H1 (cell line): ENCODE results near the gene PTPRE. TPM values are rescaled to one million over a fixed set of nuclear protein-coding genes. Genes with fewer than 3 reads are reported as not detected.

Source experiments
- CTCF ChIA-PET: fragments of 300-600 bp; sonication (Branson Sonifier 250); formaldehyde crosslinking; loops from one replicate; lab custom pipeline; 2021; ENCODE audit not compliant: partially characterized antibody; lab: Charles Lee
- POLR2A ChIA-PET: fragments of 300-600 bp; sonication (Branson Sonifier 250); formaldehyde crosslinking; loops from one replicate; lab custom pipeline; 2021; ENCODE audit warnings: inconsistent platforms; ENCODE audit not compliant: partially characterized antibody; lab: Charles Lee
- DNase-seq, 2 experiments: peaks; one replicate each; pipeline versions ENCODE4 v3.0.0 to v3.0.0-alpha.2; 2010 to 2022; ENCODE audit warnings: low spot score in 2 of 2, low read depth in 1 of 2, mixed read lengths in 1 of 2
- FAIRE-seq: peaks from 2 replicates; lab custom pipeline; 2011; peaks lifted over from hg19 to GRCh38; lab: Jason Lieb, UNC
- H2AFZ ChIP-seq: 2 replicates; pipeline ENCODE4 v1.8.1; 2012; ENCODE audit warnings: low read length, inconsistent platforms
- H2AK5ac ChIP-seq: 2 replicates; pipeline ENCODE4 v1.6.1; 2013; ENCODE audit warnings: low read depth, low read length
- H2BK120ac ChIP-seq: replicated peaks from 2 replicates; pipeline ENCODE3; 2013; ENCODE audit warnings: low read depth, low read length, inconsistent platforms
- H2BK12ac ChIP-seq: 2 replicates; pipeline ENCODE4 v1.6.1; 2013; ENCODE audit warnings: low read depth, low read length
- H2BK15ac ChIP-seq: 2 replicates; pipeline ENCODE4 v1.6.1; 2013; ENCODE audit warnings: low read length
- H2BK20ac ChIP-seq: 2 replicates; pipeline ENCODE4 v1.6.1; 2013; ENCODE audit warnings: low read length
- H2BK5ac ChIP-seq: 2 replicates; pipeline ENCODE4 v1.6.1; 2013; ENCODE audit warnings: low read depth, low read length
- H3K14ac ChIP-seq: 2 replicates; pipeline ENCODE4 v1.6.1; 2013; ENCODE audit warnings: inconsistent platforms; ENCODE audit not compliant: insufficient read length
- H3K18ac ChIP-seq: 2 replicates; pipeline ENCODE4 v1.6.1; 2013; ENCODE audit warnings: low read length; ENCODE audit errors: extremely low read depth
- H3K23ac ChIP-seq: 2 replicates; pipeline ENCODE4 v1.6.1; 2013; ENCODE audit warnings: inconsistent platforms; ENCODE audit not compliant: insufficient read length
- H3K23me2 ChIP-seq: 2 replicates; pipeline ENCODE4 v1.6.1; 2013; ENCODE audit warnings: low read depth, low read length
- H3K27ac ChIP-seq: 2 replicates; pipeline ENCODE4 v1.6.1; 2011; ENCODE audit warnings: low read depth, low read length, inconsistent platforms
- H3K27me3 ChIP-seq, 4 experiments: replicated peaks in 1 of 4; 1 replicate in 1 of 4; 2 replicates in 3 of 4; pipeline versions ENCODE4 v1.6.1 to v1.8.1; 2011 to 2013; ENCODE audit warnings: low read length in 3 of 4, mild to moderate bottlenecking in 3 of 4, inconsistent platforms in 2 of 4, mixed read lengths in 2 of 4, moderate library complexity in 1 of 4; ENCODE audit not compliant: control insufficient read depth in 3 of 4, insufficient read depth in 3 of 4; ENCODE audit errors: extremely low read depth in 1 of 4
- H3K36me3 ChIP-seq, 4 experiments: 2 replicates each; pipeline versions ENCODE4 v1.6.1 to v1.8.1; 2011 to 2013; ENCODE audit warnings: mild to moderate bottlenecking in 4 of 4, low read length in 3 of 4, moderate library complexity in 2 of 4, control low read depth in 1 of 4, inconsistent platforms in 1 of 4; ENCODE audit not compliant: insufficient read depth in 4 of 4, control insufficient read depth in 2 of 4
- H3K4ac ChIP-seq: replicated peaks from 2 replicates; pipeline ENCODE3; 2013; ENCODE audit warnings: low read length, low read depth, mixed read lengths, inconsistent platforms; ENCODE audit not compliant: insufficient read length
- H3K4me1 ChIP-seq, 4 experiments: replicated peaks in 1 of 4; 1 replicate in 1 of 4; 2 replicates in 3 of 4; pipeline versions ENCODE4 v1.6.1 to v1.8.1; 2011 to 2013; ENCODE audit warnings: low read length in 3 of 4, inconsistent platforms in 2 of 4, mixed read lengths in 1 of 4; ENCODE audit not compliant: insufficient read depth in 4 of 4, control insufficient read depth in 3 of 4
- H3K4me2 ChIP-seq, 2 experiments: 2 replicates each; pipeline versions ENCODE4 v1.6.1 to v1.8.1; 2011 to 2013; ENCODE audit warnings: low read depth in 2 of 2, low read length in 2 of 2, control low read depth in 1 of 2, inconsistent platforms in 1 of 2, mild to moderate bottlenecking in 1 of 2; ENCODE audit not compliant: insufficient read depth in 1 of 2
- H3K4me3 ChIP-seq, 4 experiments: fragments of 200-600, 300-600 bp in 1 of 4; sonication (generic), shearing (Covaris generic), sonication (Bioruptor Twin) in 1 of 4; 2 replicates each; pipeline versions ENCODE4 v1.5.1 to v1.8.1; 2011 to 2016; ENCODE audit warnings: low read length in 4 of 4, low read depth in 3 of 4, control low read depth in 2 of 4, inconsistent platforms in 2 of 4, mild to moderate bottlenecking in 2 of 4, mixed read lengths in 1 of 4, moderate library complexity in 1 of 4; ENCODE audit not compliant: insufficient read depth in 2 of 4; ENCODE audit errors: extremely low read depth in 1 of 4
- H3K56ac ChIP-seq: replicated peaks from 2 replicates; pipeline ENCODE3; 2013; ENCODE audit warnings: low read depth, mild to moderate bottlenecking, mixed read lengths, low read length, inconsistent platforms; ENCODE audit not compliant: insufficient read length
- H3K79me1 ChIP-seq: 2 replicates; pipeline ENCODE4 v1.6.1; 2013; ENCODE audit warnings: low read depth, low read length, control low read depth
- H3K79me2 ChIP-seq, 2 experiments: 2 replicates each; pipeline versions ENCODE4 v1.6.1 to v1.8.1; 2012 to 2013; ENCODE audit warnings: low read length in 2 of 2, mild to moderate bottlenecking in 2 of 2, inconsistent platforms in 1 of 2; ENCODE audit not compliant: insufficient read depth in 2 of 2, control insufficient read depth in 1 of 2
- H3K9ac ChIP-seq, 4 experiments: replicated peaks in 1 of 4; 1 replicate in 1 of 4; 2 replicates in 3 of 4; pipeline versions ENCODE4 v1.6.1 to v1.8.1; 2011 to 2013; ENCODE audit warnings: low read depth in 3 of 4, low read length in 3 of 4, control low read depth in 2 of 4, mild to moderate bottlenecking in 2 of 4, moderate library complexity in 2 of 4, inconsistent platforms in 1 of 4; ENCODE audit errors: extremely low read depth in 1 of 4
- H3K9me3 ChIP-seq, 2 experiments: 2 replicates each; pipeline versions ENCODE4 v1.6.1 to v1.8.1; 2012 to 2013; ENCODE audit warnings: mild to moderate bottlenecking in 2 of 2, moderate library complexity in 2 of 2, control low read depth in 1 of 2, inconsistent platforms in 1 of 2, low read depth in 1 of 2, low read length in 1 of 2, mixed read lengths in 1 of 2; ENCODE audit not compliant: insufficient read depth in 2 of 2
- H4K20me1 ChIP-seq, 2 experiments: replicated peaks in 1 of 2; 2 replicates each; pipeline versions ENCODE3 to v1.8.1; 2011 to 2013; ENCODE audit warnings: inconsistent platforms in 2 of 2, low read length in 2 of 2, mild to moderate bottlenecking in 1 of 2; ENCODE audit not compliant: insufficient read depth in 2 of 2, control insufficient read depth in 1 of 2
- H4K5ac ChIP-seq: 2 replicates; pipeline ENCODE4 v1.6.1; 2013; ENCODE audit warnings: low read length, low read depth, mixed read lengths, inconsistent platforms; ENCODE audit not compliant: insufficient read length
- H4K8ac ChIP-seq: 2 replicates; pipeline ENCODE4 v1.8.0; 2013; ENCODE audit warnings: mild to moderate bottlenecking, moderate library complexity, low read length, inconsistent platforms; ENCODE audit not compliant: insufficient read depth; ENCODE audit errors: extremely low read depth
- H4K91ac ChIP-seq: replicated peaks from 2 replicates; pipeline ENCODE3; 2013; ENCODE audit warnings: low read length, mixed read lengths, inconsistent platforms; ENCODE audit not compliant: insufficient read length
- GABPA ChIP-seq: IDR thresholded peaks from 2 replicates; pipeline ENCODE4 v1.6.1; 2011; ENCODE audit warnings: mild to moderate bottlenecking, low read length, moderate library complexity, borderline replicate concordance; ENCODE audit not compliant: insufficient read depth
- NANOG ChIP-seq: IDR thresholded peaks from 2 replicates; pipeline ENCODE4 v1.6.1; 2011; ENCODE audit warnings: low read length, low read depth, mild to moderate bottlenecking, inconsistent platforms; ENCODE audit not compliant: insufficient read depth, poor library complexity, severe bottlenecking
- POLR2AphosphoS5 ChIP-seq: IDR thresholded peaks from 2 replicates; pipeline ENCODE4 v1.6.1; 2011; ENCODE audit warnings: low read depth, low read length
- RNF2 ChIP-seq: fragments of 200-900, 300-1000 bp; sonication (generic); IDR thresholded peaks from 2 replicates; pipeline ENCODE4 v1.7.1; 2016; ENCODE audit warnings: borderline replicate concordance, low read depth, mild to moderate bottlenecking, antibody characterized with exemption, low read length; ENCODE audit not compliant: poor library complexity, severe bottlenecking; ENCODE audit errors: missing control alignments
- SAP30 ChIP-seq: fragments of 300-600 bp; sonication (generic); IDR thresholded peaks from 2 replicates; pipeline ENCODE4 v1.7.1; 2012; ENCODE audit warnings: low read length, moderate library complexity, mild to moderate bottlenecking, inconsistent platforms; ENCODE audit not compliant: insufficient read depth, insufficient replicate concordance
- SIN3A ChIP-seq, 2 experiments: IDR thresholded peaks in 1 of 2; conservative IDR thresholded peaks in 1 of 2; 2 replicates each; pipeline ENCODE4 v1.6.1; 2011 to 2012; ENCODE audit warnings: low read length in 2 of 2, improper control_type of control experiment in 1 of 2, low read depth in 1 of 2, mild to moderate bottlenecking in 1 of 2
- SIX5 ChIP-seq: IDR thresholded peaks from 2 replicates; pipeline ENCODE4 v1.6.1; 2011; ENCODE audit warnings: mild to moderate bottlenecking, low read depth, low read length
- TBP ChIP-seq: IDR thresholded peaks from 2 replicates; pipeline ENCODE4 v1.6.1; 2011; ENCODE audit warnings: low read depth, low read length, improper control_type of control experiment
- WGBS, 2 experiments: shearing (Covaris generic) in 1 of 2; methylation state at CpG; one replicate each; pipeline versions ENCODE4 v1.1.6 to v1.1.7; 2013 to 2015; ENCODE audit warnings: low lambda C conversion rate in 2 of 2, mixed read lengths in 2 of 2, inconsistent platforms in 1 of 2, low coverage in 1 of 2, missing lambda C conversion rate in 1 of 2; ENCODE audit not compliant: insufficient replicate concordance in 2 of 2, insufficient coverage in 1 of 2, insufficient read length in 1 of 2; ENCODE audit errors: extremely low coverage in 1 of 2, missing lambda C conversion rate in 1 of 2; 5-methylcytosine and 5-hydroxymethylcytosine counted together
- polyA plus RNA-seq, 7 experiments: library from polyadenylated mRNA; depleted of rRNA in 3 of 7; stranded (reverse) in 5 of 7; unstranded in 2 of 7; fragments of >200 nt in 5 of 7; fragments of 200-250 nt in 2 of 7; gene quantifications; 1 replicate in 5 of 7; 2 replicates in 1 of 7; 4 replicates in 1 of 7; pipeline versions ENCODE4 v1.2.1 to v1.2.3, GENCODE V29; 2011 to 2013; ENCODE audit warnings: missing spikeins in 2 of 7, mixed read lengths in 2 of 7
- total RNA-seq: library from RNA; stranded (reverse); fragmentation: NEBNext Ultra II Directional; extraction: Animal tissue kit (Norgen Biotek cat#: 25700); gene quantifications from 2 replicates; pipeline ENCODE4 v1.2.1, GENCODE V29; 2021

PTPRE gene
- total and polyA plus RNA-seq, 2 of the 8 experiments (the other 6 are each of a cell fraction or from before 2014, with no cell fraction given), result 0.33 to 0.54 TPM

GRCh38 chr10:127911867-127912257, 5.0 kb downstream of the PTPRE start:
- no peak for FAIRE-seq
- Histone ChIP-seq H3K27ac (no peak overlapping the region), H2BK5ac (no peak overlapping the region), H3K56ac (no peak overlapping the region), H3K27me3 (peaks cover 3 to 17% (median 12%) of the 10 kb centered on the region in 4 experiments), H4K5ac (no peak overlapping the region), H2BK15ac (no peak overlapping the region), H3K4me2 (no peak overlapping the region), H3K23me2 (peaks cover 3% of the 10 kb centered on the region; the same call in 1 of the 2 replicates), H3K9ac (no peak overlapping the region), H2AFZ (no peak overlapping the region), H3K4me3 (no peak overlapping the region), H2BK120ac (no peak overlapping the region), H3K79me2 (no peaks in the 10 kb centered on the region), H2AK5ac (no peak overlapping the region), H3K23ac (no peak overlapping the region), H3K79me1 (no peaks in the 10 kb centered on the region), H4K8ac (no peak overlapping the region), H4K91ac (no peak overlapping the region), H3K4me1 (no peaks in the 10 kb centered on the region; a peak in 1 of 7 replicates), H3K14ac (no peak overlapping the region), H3K4ac (no peak overlapping the region), H2BK20ac (no peak overlapping the region), H3K18ac (no peak overlapping the region), H3K9me3 (no peaks in the 10 kb centered on the region), H2BK12ac (no peak overlapping the region), H3K36me3 (no peaks in the 10 kb centered on the region), H4K20me1 (peaks cover 0 to 2% of the 10 kb centered on the region in 2 experiments)
- ChIA-PET CTCF (interaction anchor here (0.6 to 1.1 kb wide), 5 partner anchors 13 to 112 kb away, joined by 3 to 4 read pairs (median 3); no protein-coding TSS in a partner anchor), POLR2A (no interaction called here)
- no peak for DNase-seq
- TF ChIP-seq GABPA, result no peak
- no peak for TF ChIP-seq NANOG
- no peak for TF ChIP-seq RNF2
- TF ChIP-seq POLR2AphosphoS5, result no peak
- TF ChIP-seq SAP30, result no peak
- TF ChIP-seq TBP, result no peak
- TF ChIP-seq SIN3A (conservative IDR thresholded peaks at IDR 0.05 in 1 of 2, IDR thresholded peaks at IDR 0.05 in 1 of 2; ENCODE audit: low read depth in 1 of 2, low read length in 2 of 2), result no peak
- TF ChIP-seq SIX5, result no peak
- 93% methylated on average over 4 of the region's 4 CpGs; no CpG with 5 or more reads in 1 of the 2 experiments for WGBS, 2 experiments
